NCI-H69 (cell line): Measurements from ENCODE around the gene PBRM1.
"Not testable (repeated sequence)": the region's sequence is repeated elsewhere in the genome, so short reads cannot be mapped to it uniquely, and the experiment has no call there.

Experiments
- DNase-seq: peaks from one replicate; lab custom pipeline; 2025; lab: John Stamatoyannopoulos, UW

The PBRM1 gene

DNA sequence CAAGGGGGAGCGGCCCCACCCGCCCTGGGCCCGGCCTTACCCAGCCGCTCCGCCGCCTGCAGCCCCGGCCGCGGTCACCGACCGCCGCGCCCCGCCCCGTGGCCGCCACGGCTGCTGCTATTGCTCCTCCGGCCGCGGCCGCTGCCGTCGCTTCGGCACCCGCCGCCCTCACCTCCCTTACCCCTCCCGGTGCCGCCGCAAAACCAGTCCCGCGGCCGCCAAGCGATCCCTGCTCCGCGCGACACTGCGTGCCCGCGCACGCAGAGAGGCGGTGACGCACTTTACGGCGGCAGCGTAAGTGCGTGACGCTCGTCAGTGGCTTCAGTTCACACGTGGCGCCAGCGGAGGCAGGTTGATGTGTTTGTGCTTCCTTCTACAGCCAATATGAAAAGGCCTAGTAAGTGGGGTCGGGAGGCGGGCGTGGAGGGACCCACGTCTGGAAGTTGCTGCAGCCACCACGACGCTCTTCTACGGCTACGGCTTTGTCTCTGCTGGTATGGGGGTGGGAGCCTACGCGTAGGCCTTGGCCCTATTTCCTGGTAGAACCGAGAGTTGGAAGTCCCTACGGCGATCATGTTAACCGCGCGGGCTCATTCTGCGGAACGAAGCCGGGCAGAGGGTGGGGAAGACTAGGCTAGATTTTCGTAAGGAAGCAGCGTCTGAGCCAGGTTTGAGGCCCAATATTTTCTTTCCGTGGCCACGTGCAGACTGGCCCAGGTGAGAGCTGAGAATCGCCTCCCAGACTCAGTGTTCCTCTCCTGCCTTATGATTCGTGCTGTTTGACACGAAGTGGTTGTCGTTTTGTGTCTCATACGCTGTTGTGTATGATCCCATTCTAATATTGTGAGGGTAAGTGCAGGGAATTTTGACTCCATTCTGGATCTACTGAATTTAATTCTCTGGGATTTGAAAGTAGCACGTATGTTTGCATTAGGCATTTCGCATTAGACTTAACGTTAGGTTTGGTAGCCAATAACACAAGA is at the start of gene PBRM1, which contains the start of gene GNL3:
Gene PBRM1, minus strand, starts transcription at position 205 of the 983 bp plus-strand sequence.
Gene GNL3, plus strand, starts transcription at position 324 of the 983 bp plus-strand sequence. Its CDS starts 61 bp downstream, at position 385.
- peak; percentile 95 for DNase-seq

DNA sequence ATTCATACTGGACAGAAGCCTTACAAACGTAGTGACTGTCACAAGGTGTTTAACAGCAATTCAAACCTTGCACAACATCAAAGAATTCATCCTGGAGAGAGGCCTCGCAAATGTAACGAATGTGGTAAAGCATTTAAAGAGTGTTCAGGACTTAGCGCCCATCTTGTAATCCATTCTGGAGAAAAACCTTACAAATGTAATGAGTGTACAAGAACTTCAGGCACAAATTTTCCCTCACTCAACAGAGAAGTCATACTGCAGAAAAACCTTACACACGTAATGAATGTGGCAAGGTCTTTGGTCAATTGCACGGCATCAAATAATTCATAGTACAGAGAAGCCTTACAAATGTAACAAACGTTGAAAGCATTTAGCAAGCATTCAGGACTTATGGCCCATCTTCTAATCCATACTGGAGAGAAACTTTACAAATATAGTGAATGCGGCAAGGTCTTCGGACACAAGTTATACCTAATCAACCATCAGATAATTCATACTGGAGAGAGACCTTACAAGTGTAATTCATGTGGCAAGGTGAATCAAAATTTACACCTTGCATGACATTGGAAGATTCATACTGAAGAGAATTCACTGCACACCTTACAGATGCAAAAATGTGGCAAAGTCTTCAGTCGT is 47.7 kb upstream of the PBRM1 start:
- DNase-seq: no peak

DNA sequence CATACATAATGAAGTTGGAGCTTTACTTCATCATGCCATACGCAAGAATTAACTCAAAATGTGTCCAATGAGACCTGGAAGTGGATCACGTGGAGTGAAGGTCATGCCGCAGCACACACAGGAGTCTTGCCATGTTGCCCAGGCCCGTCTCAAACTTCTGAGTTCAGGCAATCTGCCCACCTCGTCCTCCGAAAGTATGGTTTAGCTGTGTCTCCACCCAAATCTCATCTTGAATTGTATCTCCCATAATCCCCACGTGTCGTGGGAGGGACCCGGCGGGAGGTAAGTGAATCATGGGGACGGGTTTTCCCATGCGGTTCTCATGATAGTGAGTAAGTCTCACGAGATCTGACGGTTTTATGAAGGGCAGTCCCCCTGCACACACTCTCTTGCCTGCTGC is 45.9 kb upstream of the PBRM1 start:
- DNase-seq: no peak

DNA sequence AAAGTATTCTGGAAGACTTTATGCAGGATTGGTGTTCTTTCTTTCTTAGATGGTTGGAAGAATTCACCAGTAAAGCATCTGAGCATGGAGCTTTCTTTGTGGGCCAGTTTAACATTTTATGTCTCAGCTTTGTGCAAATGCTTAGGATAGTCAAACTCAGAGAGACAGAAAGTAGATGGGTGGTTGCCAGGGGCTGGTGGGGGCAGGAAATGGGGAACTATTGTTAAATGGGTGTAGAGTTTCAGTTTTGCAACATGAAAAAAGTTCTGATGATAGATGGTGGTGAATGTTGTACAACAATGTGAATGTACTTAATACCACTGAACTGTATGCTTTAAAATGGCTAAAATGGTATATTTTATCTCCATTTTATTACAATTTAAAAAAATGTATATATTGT is 45.0 kb upstream of the PBRM1 start:
- no peak for DNase-seq

DNA sequence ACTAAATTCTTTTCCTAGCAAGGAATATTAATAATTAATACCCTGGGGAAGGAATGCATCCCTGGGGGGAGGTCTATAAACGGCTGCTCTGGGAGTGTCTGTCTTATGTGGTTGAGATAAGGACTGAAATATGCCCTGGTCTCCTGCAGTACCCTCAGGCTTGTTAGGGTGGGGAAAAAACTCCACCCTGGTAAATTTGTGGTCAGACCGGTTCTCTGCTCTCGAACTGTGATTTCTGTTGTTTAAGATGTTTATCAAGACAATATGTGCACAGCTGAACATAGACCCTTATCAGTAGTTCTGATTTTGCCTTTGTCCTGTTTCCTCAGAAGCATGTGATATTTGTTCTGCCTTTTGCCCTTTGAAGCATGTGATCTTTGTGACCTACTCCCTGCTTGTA is 43.0 kb upstream of the PBRM1 start:
- DNase-seq: not testable (repeated sequence)

DNA sequence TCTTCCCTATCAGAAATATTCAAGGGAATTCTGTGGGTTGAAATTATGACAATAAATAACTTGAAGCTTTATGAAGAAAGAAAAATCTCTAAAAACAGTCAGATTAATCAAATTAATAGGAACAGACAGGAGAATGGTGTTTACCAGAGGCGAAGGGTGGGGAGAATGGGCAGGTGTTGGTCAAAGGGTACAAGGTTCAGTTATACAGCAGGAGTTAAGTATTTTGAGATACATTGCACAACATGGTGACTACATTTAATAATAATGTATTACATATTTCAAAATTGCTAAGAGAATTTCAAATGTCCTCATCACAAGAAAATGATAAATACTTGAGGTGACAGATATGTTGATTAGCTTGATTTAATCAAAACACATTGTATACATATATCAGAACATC is 38.8 kb upstream of the PBRM1 start:
- DNase-seq: no peak

DNA sequence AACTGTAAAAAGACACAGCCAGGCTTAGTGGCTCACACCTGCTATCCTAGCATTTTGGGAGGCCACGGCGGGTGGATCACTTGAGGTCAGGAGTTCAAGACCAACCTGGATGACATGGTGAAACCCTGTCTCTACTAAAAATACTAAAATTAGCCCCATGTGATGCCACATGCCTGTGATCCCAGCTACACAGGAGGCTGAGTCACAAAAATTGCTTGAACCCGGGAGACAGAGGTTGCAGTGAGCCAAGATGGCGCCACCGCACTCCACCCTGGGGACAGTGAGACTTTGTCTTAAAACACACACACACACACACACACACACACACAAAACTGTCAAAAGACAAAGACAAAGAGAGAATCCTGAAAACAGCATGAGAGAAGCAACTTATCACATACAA is 38.2 kb upstream of the PBRM1 start:
- no peak for DNase-seq

DNA sequence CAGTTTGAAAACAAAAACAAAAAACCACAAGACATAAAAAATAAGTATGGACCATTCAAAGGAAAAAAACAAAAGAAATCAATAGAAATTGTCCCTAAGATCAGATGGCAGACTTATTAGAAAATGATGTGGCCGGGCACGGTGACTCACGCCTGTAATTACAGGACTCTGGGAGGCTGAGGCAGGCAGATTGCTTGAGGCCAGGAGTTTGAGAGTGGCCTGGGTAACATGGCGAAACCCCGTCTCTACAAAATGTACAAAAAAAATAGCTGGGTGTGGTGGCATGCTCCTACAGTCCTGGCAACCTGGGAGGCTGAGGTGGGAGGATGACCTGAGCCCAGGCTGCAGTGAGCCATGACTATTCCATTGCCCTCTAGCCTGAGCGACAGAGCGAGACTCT is 36.8 kb upstream of the PBRM1 start:
- DNase-seq: no peak

DNA sequence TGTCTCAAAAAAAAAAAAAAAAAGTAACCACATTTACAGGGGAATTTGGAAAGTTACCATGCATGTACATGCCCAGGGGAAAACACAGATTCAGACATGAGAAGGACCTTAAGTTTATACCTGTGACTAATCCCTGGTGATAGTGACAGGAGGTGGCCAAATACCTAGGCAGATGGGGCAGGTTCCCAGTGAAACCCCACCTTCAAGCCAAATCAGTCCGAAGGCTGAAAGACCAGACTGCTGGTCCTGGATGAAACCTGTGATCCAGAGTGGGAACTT is 36.0 kb upstream of the PBRM1 start:
- DNase-seq: no peak

DNA sequence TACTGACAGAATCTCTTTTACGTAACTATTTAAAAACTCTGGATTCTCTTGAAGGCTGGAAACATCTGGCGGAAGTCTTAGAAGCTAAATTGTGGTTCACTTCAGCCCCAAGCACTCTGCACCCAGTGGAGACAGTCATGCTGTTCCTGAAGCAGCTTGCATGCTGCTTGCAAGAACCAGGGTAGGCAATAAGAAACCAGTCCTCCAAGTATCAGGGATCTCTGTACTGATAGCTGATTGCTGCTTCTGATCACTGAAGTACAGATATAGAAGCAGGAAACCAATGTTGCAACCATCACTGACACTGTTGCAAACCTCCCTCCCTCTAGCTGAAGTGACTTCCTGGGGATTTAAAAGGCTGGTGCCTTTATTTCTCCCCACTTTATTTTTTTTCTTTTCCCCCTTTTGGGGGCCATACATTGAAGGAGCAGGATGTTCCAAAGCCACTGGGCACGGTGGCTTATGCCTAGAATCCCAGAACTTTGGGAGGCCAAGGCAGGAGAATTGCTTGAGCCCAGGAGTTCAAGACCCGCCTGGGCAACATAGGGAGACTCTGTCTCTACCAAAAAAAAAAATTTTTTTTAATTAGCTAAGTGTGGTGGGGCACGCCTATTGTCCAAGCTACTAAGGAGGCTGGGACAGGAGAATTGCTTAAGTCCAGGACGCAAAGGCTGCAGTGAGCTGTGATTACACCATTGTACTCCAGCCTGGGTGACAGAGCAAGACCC is 35.5 kb upstream of the PBRM1 start:
- DNase-seq: no peak

DNA sequence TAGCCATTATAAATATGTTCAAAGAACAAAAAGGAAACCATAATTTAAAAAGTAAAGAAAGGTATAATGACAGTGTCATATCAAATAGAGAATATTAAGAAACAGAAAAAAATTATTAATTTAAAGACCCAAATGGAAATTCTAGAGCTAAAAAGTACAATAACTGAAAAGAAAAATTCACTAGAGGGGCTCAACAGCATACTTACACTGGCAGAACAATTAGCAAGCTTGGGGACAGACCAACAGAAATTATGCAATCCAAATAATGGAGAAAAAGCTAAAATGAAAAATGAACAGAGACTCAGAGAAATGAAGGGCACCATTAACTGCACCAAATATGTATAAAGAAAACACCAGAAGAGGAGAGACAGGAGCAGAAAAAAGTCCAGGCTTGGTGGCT is 33.9 kb upstream of the PBRM1 start:
- DNase-seq: no peak

DNA sequence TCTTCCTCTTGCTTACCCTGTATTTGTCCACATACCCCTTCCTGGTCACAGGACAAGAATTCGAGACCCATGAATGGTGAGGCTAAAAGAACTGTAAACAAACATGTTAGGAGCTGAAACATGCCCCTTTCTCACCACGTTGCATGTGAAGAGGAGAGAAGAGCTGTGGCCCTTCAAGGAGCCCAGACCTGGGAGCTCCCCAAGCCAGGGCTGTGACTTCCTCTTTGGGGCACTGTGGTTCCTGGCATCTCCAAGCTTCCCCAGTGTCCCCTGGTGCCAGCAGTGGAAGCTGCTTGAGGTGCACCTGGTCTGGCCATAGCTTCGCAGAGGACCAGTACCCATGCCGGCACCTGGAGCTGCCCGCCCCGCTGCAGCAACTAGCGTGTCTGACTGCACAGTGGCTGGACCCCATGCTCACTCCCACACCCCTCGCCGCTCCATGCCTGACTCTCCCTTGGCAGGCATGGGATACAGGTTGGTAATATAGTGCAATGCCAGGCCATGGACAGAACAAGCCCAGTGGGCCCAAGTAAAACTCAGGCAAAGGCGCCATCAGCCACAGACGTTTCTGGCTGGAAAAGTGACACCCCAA is 30.1 kb upstream of the PBRM1 start:
- DNase-seq: no peak

DNA sequence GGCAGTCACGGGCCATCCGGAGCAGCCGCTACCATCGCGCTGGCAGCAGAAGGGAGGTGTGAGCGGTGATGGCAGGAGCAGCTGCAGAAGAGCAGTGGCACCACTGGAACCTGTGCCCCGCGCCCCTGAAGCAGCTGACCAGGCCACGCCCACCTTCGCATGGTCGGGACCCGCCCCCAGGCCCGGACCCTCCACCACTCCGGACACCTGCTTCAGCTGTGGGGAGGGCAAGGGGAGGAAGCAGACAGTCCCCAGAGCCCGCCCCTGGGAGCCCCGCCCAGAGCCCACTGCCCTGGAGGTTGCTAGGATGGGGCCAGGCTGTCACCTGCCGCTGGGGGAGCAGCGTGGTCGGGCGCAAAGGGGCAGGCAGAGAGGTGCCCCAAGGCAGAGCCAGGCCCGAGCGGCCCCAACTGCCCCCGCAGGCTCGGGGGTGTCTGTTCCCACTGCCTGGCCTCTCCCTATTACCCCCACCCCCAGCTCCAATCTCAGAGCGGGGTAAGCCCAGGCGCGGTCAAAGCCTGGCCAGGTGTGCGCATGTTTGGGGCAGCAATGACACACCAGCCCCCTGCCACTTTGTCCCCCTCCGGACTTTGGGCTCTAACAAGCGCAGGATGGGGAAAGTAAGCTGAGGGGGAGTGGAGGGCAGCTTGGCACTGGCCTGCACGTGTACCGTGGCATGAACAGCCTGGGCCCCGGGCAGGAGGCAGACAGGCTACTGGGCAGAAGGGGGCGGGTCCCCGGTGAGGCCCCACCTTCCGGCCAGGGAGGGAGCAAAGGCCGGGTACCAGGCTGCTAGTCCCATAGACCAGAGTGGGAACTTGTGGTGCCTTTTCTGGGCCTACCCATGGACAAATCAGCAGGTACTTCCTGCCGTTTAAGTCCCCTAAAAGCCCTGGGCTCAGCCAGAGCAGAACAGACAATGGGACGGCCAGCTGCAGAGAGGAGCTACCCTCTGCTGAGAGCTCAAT is 28.9 kb upstream of the PBRM1 start:
- peak; percentile 81 for DNase-seq

DNA sequence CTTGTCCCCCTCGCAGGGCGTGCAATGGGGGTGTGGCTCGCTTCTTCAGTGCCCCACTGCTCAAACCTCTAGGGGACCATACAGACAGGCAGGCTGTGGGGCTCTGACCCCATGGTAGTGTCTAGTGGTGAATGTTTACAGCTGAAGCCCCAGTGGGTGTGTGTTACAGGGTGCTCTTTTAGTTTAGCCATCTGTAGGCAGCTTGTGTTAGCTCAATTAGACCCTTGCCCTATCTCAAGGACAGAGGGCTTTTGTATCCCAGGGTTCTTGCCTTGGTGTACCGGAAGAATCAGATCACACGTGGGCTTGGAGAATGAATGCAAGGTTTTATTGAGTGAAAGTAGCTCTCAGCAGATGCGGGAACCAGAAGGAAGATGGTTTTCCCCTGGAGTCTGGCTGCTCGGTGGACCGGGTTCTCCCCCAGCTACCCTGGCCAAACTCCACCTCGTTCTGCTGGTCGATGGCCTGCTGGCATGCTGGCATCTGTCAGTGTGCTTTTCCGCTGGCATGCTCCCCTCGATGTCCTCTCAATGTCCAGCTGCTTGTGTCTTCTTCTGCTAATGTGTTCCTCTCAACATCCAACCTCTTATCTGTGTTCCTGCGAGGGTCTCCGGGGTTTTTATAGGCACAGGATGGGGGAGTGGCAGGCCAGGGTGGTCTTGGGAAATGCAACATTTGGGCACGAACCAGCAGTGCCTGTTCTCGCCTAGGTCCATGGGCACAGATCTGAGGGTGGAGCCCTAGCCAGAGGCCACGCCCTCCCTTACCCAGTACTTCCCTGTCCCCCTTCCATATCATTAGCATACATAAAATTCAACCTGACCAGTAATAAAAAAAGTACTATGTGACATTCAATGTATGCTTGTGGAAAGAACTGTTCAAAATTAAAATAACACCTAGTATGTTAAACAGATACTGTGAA is 26.8 kb upstream of the PBRM1 start:
- DNase-seq: no peak

DNA sequence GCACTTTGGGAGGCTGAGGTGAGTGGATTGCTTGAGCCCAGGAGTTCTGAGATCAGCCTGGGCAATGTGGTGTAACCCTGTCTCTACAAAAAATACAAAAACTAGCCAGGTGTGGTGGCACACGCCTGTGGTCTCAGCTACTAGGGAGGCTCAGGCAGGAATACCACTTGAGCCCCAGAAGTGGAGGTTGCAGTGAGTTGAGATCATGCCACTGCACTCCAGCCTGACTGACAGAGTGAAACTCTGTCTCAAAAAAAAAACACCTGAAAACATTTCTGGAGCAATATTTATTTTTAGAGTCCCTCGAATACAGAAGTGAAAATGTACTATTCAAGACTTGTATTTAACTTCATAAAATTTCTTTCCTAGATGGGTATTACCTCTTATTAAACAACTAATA is 24.8 kb upstream of the PBRM1 start:
- DNase-seq: no peak

DNA sequence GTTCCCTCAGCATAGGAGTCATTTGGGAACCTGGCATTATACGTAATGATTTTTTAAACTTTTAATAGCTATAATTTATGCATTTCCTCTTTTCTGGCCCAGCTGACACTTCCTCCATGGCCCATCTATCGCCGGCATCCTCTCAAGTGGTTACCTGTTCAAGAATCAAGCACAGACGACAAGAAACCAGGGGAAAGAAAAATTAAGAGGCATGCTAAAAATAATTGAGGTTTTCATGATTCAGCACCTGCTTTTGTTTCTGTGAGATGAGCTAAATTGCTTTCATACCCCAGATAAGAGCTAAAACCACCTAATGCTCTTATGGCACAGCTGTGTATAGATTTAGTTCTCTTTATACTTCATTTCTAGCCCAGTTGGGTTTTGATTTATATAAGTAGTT is 21.9 kb upstream of the PBRM1 start:
- DNase-seq: no peak

DNA sequence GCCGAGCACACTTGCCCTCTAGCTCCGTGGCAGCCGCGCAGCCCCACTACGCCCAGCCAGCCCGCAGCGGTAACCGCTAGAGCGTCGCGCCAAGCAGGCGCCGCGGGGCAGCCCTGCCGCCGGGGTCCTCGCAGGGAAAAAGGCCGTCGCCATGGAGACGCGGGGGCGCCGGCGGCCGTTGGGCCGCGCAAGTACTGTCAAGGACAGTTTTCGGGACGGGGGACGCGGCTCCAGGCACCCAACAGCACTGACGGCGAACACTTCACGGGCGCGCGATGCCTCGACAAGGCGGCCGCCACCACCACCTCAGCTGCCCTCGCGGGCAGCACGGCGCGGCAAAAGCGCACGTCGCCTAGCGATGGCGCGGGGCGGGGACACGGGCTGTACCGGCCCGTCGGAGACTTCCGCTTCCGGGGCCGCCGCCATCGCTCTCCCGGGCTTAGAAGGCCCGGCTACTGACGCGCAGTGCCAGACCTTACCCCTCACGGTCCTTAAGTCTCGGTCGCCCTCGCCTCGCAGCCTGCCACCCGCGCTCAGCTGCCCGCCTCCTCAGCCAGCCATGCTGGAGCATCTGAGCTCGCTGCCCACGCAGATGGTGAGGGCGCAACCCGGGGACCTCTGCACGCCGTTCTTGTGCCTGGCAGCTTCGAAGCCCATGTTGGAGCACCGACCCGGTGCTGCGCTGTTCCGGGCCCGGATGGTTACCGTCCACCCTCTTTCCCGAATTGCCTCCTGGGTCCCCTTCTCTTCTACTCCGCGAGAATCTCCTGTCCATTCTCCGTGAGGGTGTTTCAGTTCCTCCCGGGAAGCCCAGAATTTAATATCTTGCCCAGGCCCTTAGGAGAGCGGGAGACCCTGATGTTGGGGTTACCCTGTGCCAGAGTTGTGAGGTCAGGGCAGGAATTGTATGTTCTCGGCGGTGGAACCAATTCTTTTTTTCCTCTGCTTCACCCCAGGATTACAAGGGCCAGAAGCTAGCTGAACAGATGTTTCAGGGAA is 20.3 kb upstream of the PBRM1 start, which contains the start of the genes GLT8D1 and SPCS1:
Gene GLT8D1, minus strand, starts transcription at position 104 of the 999 bp plus-strand sequence. CDS start 5,331 bp downstream, outside the sequence.
Gene SPCS1, plus strand, starts transcription at position 419 of the 999 bp plus-strand sequence. Its CDS starts 141 bp downstream, at position 560.
- DNase-seq: peak; percentile 88

DNA sequence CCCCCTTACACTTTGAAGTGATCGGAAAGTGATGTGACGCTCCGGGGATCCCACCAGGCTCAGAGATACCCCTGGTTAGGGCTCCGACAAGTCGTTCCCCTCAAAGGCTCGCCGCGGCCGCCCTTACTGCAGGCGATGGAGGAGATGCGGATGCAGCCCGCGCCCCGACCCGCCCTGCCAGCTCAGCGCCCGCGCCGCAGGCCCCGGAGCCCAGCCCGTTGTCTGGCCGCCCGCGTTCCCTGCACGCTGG is 19.6 kb upstream of the PBRM1 start:
- no peak for DNase-seq
